GM19193 (cell line): ENCODE measurements around the gene IRAK3.

ENCODE experiments used
- POLR2A ChIP-seq: IDR thresholded peaks from 4 replicates; pipeline ENCODE4 v1.6.1; 2011; ENCODE audit not compliant: insufficient read depth, insufficient read length; ENCODE audit errors: extremely low read depth

IRAK3 gene

DNA sequence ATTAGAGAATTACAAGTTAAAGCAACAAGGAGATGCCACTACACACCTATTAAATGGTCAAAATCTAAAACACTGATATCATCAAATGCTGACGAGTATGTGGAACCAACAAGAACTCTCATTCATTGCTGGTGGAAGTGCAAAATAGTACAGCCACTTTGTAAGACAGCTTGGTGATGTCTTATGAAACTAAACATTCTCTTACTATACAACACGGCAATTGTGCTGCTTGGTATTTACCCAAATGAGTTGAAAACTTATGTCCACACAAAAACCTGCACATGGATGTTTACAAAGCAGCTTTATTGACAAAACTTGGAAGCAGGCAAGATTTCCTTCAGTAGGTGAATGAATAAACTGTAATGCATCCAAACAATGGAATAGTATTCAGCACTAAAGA lies 22.5 kb upstream of the IRAK3 start:
- no peak for TF ChIP-seq POLR2A

DNA sequence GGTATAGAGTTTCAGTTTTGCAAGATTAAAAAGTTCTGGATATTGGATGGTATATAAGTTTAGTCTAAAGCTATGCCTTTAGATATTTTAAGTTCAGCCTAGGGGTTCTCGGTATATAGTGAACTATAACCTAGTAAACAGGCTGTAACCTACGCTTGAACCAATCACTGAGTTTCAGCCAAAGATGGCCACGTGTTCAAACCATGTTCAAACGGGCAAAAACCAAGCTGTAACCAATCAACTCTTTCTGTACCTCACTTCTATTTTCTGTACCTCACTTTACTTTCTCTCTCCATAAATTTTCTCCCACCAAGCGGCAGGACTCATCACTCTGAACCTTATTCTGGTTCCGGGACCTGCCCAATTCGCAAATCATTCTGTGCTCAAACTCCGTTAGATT lies 20.6 kb upstream of the IRAK3 start:
- TF ChIP-seq POLR2A = no peak

DNA sequence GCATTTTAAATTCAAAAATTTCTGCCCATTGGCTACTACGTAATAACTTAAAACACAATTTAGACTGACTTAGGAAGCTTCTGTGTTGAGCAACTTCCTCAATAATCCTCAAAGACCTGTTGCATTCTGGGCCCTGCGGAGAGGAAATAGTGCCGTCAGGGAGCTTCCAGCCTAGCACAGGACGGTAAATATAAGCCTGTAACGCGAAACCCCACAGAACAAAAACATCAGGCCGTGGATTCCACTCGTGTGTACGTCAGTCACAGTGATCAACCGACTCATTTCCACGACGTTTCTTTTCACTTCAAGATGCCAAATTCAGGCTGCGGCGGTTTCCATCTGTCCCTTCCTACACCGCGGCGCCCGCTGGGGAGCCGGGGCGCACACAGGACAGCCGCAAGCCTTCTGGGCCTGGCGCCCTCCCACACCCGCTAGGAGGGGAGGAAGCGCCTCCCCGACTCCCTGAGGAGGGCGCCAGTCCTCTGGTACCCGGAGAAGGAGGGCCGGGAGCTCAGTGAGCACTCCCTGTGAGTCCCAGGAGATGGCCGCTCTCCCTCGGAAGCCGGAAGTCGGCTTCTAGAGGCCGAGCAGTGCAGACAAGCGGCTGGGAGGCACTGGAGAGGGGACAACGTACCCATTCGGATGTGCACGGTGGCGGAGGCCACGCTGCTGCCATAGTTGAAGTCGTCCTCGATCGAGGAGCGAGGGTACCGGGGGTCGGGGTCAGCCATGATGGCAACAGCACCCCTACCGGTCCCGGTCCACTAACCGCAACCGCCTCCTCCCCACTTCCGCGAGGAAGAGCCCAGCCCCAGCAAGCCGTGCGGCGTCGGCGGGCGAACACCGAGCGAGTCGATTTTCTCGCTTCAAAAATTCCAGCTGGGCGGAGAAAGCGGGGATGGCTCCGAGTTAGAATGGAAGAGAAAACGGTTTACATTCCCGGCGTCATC lies 19.5 kb upstream of the IRAK3 start, which contains the start of gene TMBIM4:
TMBIM4 (minus strand) TSS at position 776 of the 950 bp plus-strand sequence; CDS start at position 731, 45 bp downstream.
- peak; percentile 92 for TF ChIP-seq POLR2A

DNA sequence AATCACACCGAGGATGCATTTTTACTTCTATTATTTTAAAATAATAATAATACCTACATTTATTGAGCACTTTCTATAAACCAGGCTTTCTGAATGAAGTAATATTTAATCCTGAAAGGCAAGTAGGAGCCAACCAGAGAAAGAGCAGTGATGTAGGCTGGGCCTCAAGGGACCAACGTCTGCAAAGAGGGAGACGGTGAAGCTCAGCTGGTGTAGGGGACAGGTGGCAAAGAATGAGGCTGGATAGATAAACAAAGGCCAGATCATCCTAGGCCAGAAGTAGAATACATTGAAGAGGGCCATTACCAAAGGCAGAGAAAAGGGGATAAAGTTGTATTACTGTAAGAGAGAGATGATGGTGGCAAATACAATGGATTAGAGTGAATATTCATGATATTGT lies 18.4 kb upstream of the IRAK3 start:
- no peak for TF ChIP-seq POLR2A

DNA sequence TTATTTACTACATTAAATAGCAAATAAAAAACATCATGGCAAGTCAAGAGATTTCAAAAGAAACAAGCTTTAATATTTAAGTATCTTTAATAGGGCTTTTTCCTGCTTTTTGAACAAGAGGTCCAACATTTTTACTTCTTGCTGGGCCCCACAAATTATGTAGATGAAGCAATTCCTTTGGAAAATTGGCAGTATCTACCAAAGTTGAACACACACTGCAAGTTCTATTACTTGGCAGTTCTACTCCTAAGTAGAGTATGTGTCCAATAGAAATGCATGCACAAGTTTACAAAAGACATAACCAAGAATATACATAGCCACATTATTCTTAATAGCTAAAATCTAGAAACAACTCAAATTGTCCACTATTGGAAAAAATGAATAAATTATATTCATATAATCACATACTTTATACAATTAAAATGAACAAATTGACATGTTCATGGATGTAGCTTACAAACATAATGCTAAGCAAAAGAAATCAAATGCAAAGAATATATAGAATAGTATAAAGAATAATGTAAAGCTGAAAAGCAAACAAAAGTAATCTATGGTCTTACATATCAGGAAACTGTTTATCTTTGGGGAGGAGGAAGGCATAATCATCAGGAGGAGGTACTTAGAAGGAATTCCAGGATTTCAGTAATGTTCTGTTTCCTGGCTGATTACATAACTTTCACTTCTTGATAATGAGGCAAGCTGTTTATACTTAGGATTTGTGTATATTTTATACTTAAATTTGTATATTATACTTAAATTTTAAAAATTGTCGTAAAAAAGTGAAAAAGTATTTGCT lies 12.7 kb upstream of the IRAK3 start:
- no peak for TF ChIP-seq POLR2A

DNA sequence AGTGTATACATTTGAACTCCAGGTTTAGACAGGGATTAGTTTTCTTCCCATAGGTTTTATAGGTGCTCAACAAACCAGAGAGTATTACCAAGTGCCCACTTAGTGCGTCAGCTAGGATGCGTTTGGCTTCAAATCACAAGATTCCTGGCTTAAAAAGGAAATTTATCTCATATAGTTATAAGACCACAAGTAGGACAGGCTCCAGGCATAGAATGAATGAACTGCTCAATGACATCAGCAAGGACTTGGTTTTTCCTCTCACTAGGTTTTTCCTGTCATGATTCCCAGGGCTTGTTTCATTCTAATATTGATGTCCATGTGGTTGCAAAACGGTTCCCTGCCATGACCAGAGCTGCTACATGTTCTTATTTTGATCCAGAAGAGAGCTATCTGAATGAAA lies 6.1 kb upstream of the IRAK3 start:
- TF ChIP-seq POLR2A = no peak

DNA sequence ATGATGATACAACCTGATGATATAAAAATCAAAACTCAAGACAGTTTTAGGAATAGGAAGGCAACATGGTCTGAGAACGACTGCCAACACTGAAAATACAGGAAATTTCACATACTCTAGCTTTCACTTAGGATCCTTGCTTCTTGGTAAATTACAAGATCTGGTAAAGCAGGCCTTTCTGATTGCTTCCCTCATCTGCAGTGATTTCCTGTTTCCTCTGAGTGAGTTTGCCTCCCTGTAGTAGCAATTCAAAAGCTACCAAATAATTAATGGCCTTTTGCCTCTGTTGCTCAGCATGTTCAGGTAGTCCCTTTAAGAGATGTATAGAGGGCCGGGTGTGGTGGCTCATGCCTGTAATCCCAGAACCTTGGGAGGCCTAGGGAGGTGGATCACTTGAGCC lies 2.0 kb upstream of the IRAK3 start:
- TF ChIP-seq POLR2A = no peak

DNA sequence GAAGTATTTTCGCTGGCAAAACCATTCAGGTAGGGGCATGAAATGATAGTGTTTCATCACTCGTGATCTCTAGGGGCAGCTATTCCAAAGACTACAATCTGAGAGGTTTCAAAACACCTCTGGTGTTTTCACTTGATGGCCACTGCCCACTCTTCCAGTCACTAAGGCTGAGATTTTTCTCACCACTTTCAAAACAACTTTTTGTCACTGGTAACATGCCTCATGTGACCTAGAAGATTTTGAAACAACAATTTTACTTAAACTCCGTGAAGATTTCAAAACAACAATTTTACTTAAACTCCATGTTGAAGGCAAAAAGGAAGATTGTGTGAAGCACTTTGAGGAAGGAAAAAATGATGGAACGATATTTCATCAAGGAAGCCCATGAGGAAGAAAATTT lies 1.2 kb upstream of the IRAK3 start:
- TF ChIP-seq POLR2A = no peak

DNA sequence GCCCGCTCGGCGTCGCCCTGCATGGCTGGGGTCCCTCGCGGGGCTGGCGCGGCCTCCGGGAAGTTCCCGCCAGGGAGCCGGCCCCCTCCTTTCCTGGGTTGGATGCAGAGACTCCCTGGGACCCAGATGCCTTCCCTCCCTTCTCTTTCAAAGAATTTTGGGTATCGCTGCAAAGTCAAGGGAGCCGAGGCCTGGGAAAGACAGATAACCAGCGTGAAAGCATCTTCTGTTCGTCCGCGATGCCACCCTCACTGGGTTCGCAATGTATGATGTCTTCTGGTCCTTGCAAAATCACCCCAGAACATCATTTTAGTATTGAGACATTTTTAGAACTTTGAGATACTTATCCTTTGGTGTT lies 451 bp downstream of the IRAK3 start:
- no peak for TF ChIP-seq POLR2A

DNA sequence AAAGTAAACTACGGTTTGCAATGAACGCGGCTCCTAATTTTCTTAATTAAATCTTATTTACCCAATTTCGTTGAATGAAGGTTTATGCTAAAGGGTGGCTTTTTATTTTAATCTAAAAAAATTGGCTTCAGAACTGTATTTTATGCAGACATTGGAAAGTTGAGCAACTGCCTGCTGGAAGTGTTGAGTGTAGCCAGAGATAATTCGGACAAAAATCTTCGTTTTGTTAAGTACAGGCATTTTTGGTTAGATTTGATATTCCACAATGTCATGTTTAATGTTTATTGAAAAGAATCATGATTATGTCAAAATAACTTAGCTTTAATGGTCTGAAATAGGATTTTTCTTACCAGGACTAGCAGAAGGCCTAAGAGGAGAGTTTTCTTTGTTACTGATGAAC lies 875 bp downstream of the IRAK3 start:
- no peak for TF ChIP-seq POLR2A

DNA sequence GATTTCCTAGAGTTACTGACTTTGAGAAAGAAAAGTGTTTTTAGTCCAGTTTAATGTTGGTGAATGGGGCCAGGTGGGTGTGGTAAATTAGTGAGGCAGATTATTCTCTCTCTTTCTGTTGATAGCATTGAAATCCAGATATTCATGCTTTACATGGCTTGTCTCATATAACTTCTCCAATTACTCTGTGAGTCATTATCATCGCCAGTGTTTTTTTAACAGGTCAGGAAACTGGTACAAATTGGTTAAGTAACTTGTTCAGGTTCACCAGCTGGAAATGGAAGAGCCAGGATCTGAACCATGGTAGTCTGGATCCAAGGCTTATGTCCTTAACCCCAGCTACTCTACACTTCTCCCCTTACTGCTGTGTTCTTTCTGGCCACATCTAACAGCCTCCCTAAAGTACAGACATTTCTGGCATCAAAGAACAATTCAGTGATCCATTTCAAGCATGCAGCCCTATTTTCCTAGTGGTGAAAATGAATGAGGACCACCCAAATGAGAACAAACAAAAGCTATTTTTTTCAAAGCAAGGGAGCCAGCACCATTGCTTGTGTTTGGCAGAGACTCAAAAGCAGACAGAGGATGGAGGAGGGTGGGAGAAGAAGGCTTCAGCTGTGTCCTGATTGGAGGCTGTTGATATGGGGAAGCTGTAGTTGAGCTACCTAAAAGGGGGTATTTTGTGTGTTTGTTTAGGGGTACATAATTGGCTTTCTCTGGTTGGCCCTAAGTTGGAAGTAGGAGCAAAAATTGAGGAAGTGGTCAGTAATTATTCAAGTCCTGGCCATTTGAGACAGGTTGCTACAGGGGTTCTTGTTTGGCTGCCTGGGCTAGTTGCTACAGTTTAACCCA lies 1.7 kb downstream of the IRAK3 start:
- TF ChIP-seq POLR2A = no peak

DNA sequence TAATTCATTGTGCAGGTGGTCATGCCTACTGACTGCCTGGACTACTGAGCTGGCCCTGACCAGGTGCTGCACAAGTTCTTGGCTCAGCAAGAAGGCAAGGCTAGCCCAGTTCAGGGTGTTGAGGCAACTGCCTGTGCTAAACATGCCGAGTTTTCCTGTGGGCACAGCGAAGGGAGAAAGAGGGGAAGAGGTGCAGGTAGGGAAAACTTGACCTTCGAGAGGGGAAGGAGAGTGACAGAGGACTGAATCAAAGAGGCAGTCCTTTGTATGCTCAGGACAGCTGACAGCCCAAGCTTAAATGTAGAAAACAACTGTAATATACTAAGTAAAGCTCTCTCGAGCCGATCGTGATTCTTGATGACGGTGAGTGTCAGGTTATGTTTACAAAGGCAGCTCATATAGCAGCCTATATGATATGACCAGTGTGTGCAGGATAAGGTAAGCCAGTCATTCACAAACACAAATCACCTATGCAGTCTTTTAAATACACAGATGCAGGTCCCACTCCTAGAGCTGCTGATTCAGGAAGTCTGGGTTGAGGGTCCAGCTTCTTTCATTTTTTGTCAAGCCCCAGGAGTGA lies 2.6 kb downstream of the IRAK3 start:
- TF ChIP-seq POLR2A = no peak

DNA sequence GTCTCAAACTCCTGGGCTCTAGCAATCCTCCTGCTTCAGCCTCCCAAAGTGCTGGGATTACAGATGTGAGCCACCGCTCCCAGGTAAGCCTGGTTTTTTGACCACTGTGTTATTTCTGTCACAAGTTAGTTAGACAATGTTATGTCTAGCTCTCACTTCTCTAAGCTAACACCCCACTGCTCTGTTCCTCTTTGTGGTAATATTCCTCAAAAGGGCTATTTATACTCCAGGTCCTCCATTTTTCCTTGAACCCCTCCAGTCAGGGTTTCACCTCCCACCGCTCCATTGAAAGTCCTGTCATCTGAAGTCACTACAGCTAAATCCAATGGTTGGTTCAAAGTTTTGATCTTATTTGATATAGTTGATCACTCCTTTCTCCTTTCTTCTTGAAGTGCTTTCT lies 5.1 kb downstream of the IRAK3 start:
- TF ChIP-seq POLR2A = no peak

DNA sequence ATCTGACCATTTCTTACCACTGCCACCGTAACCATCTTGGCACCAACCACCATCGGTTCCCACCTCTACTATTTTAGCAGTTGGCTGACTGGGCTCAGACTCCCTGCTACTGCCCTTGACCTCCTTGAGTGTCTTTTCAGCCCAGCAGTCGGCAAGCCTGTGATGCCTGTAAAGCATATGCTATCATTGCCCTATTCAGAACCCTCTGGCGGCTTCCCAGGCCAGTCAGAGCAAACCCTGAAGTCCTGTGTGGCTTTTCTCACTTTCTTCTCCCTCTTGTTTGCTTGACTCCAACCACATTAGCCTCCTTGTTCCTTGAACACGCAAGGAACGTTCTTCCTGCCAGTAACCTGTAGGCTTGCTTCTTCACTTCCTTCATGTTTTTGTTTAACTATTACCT lies 6.2 kb downstream of the IRAK3 start:
- no peak for TF ChIP-seq POLR2A
